Activated CD4-positive, alpha-beta T cell treated with anti-CD3 and anti-CD28 coated beads for 36 hours (primary cell): ENCODE results near the gene DDX54. TPM values are rescaled to one million over a fixed set of nuclear protein-coding genes. Genes with fewer than 3 reads are reported as not detected.
"Not testable (repeated sequence)": the region's sequence is repeated elsewhere in the genome, so short reads cannot be mapped to it uniquely, and the experiment has no call there.

Experiments
- ATAC-seq: fragments of 200-7000 bp; cut with Tn5 transposase; one replicate; pipeline ENCODE4 v1.10.0; 2021; ENCODE audit warnings: mild to moderate bottlenecking, moderate library complexity
- CTCF ChIA-PET: fragments of 350-600 bp; sonication (Branson Sonifier 250); formaldehyde crosslinking; loops from one replicate; lab custom pipeline; 2021; ENCODE audit warnings: antibody characterized with exemption; lab: Charles Lee
- POLR2A ChIA-PET: fragments of 350-600 bp; sonication (Branson Sonifier 250); formaldehyde crosslinking; loops from one replicate; lab custom pipeline; 2021; ENCODE audit warnings: antibody characterized with exemption, inconsistent platforms; lab: Charles Lee
- DNase-seq: peaks from one replicate; pipeline ENCODE4 v3.0.0-alpha.2; 2020
- H3K27ac Mint-ChIP-seq: one replicate; pipeline ENCODE4 v1.8.0; 2021; ENCODE audit warnings: mixed read lengths
- H3K27me3 Mint-ChIP-seq: one replicate; pipeline ENCODE4 v1.8.0; 2021; ENCODE audit warnings: mixed read lengths
- H3K36me3 Mint-ChIP-seq: one replicate; pipeline ENCODE4 v1.8.0; 2021; ENCODE audit warnings: low read depth, mixed read lengths
- H3K4me1 Mint-ChIP-seq: one replicate; pipeline ENCODE4 v1.8.0; 2021; ENCODE audit warnings: mixed read lengths
- H3K4me3 Mint-ChIP-seq: one replicate; pipeline ENCODE4 v1.8.0; 2021; ENCODE audit warnings: mild to moderate bottlenecking, moderate library complexity, mixed read lengths
- H3K9me3 Mint-ChIP-seq: one replicate; pipeline ENCODE4 v1.8.0; 2021; ENCODE audit warnings: low read depth, mixed read lengths
- intact Hi-C, 2 experiments: fragments of 100-400 bp; cut with DNase I in 1 of 2; cut with micrococcal nuclease in 1 of 2; formaldehyde crosslinking; loops; one replicate each; pipeline versions ENCODE4 v1.14.2 to v1.15.1; 2022 to 2024; cut with DNase I, micrococcal nuclease
- total RNA-seq, 2 experiments: library from RNA; stranded (reverse); gene quantifications; one replicate each; pipeline ENCODE4 v1.2.3, GENCODE V29; 2021

DDX54 gene
- total RNA-seq, 2 experiments from 2014 or later, result 118 to 132 TPM

GRCh38 chr12:113152196-113152834, 33.0 kb downstream of the DDX54 start:
- no peaks in the 10 kb centered on the region for H3K9me3 Mint-ChIP-seq
- ChIA-PET CTCF (interaction anchor here (0.9 to 5.0 kb wide), 14 partner anchors 10 to 253 kb away, joined by 3 to 57 read pairs (median 5); partner anchors contain the start of genes OAS2 and RASAL1), POLR2A (interaction anchor here (0.6 kb wide), 1 partner anchor 57 kb away, joined by 3 read pairs; no protein-coding TSS in a partner anchor)
- intact Hi-C loops, result loop anchor here (2.0 to 5.0 kb wide), 3 partner anchors 16 to 96 kb away; partner anchors contain the start of gene DTX1 (in 1 of the 2)
- H3K27ac Mint-ChIP-seq, result peak overlapping the region; percentile 34
- ATAC-seq, result no peak
- H3K4me1 Mint-ChIP-seq, result peaks cover 17% of the 10 kb centered on the region
- H3K4me3 Mint-ChIP-seq, result peak overlapping the region; percentile 69
- peaks cover 11% of the 10 kb centered on the region for H3K27me3 Mint-ChIP-seq
- DNase-seq, result no peak
- peaks cover 2% of the 10 kb centered on the region for H3K36me3 Mint-ChIP-seq

GRCh38 chr12:113151655-113152054, 33.6 kb downstream of the DDX54 start:
- H3K9me3 Mint-ChIP-seq, result no peaks in the 10 kb centered on the region
- H3K36me3 Mint-ChIP-seq, result peaks cover 2% of the 10 kb centered on the region
- no peak overlapping the region for H3K27ac Mint-ChIP-seq
- ChIA-PET POLR2A (no interaction called here), CTCF (interaction anchor here (0.5 to 5.0 kb wide), 4 partner anchors 12 to 235 kb away, joined by 3 to 57 read pairs (median 17); partner anchors contain the start of gene RASAL1)
- DNase-seq, result no peak
- peaks cover 14% of the 10 kb centered on the region for H3K4me1 Mint-ChIP-seq
- intact Hi-C loops, result loop anchor here (2.0 to 5.0 kb wide), 3 partner anchors 15 to 95 kb away; partner anchors contain the start of gene DTX1 (in 1 of the 2)
- no peak for ATAC-seq
- no peak overlapping the region for H3K4me3 Mint-ChIP-seq
- H3K27me3 Mint-ChIP-seq, result peaks cover 11% of the 10 kb centered on the region

GRCh38 chr12:113149361-113150150, 35.7 kb downstream of the DDX54 start, which contains the start of gene CFAP73:
Gene CFAP73, plus strand, starts transcription at chr12:113149724. Its CDS starts 134 bp downstream, at chr12:113149858.
- intact Hi-C loops, result loop anchor here in 1 of 2 experiments (5.0 kb wide), 1 partner anchor 52 kb away; no protein-coding TSS in a partner anchor

GRCh38 chr12:113146999-113147398, 38.3 kb downstream of the DDX54 start:
- ChIA-PET CTCF (interaction anchor here (0.7 kb wide), 1 partner anchor 60 kb away, joined by 3 read pairs; no protein-coding TSS in a partner anchor), POLR2A (no interaction called here)
- ATAC-seq (no peak), DNase-seq (no peak)
- Mint-ChIP-seq H3K9me3 (no peaks in the 10 kb centered on the region), H3K36me3 (no peaks in the 10 kb centered on the region), H3K4me3 (no peak overlapping the region), H3K27ac (no peak overlapping the region), H3K4me1 (peaks cover 8% of the 10 kb centered on the region), H3K27me3 (peaks cover 1% of the 10 kb centered on the region)
- intact Hi-C loops, result no loop called here

More at GRCh38 chr12:113149361-113150150, 35.7 kb downstream of the DDX54 start, which contains the start of gene CFAP73:
- H3K4me1 Mint-ChIP-seq, result peaks cover 14% of the 10 kb centered on the region
- no peak for ATAC-seq
- H3K36me3 Mint-ChIP-seq, result no peaks in the 10 kb centered on the region
- DNase-seq, result peak; percentile 56
- H3K27ac Mint-ChIP-seq, result no peak within 1 kb of the TSS
- CTCF ChIA-PET, result interaction anchor here (0.7 kb wide), 1 partner anchor 57 kb away, joined by 3 read pairs; no protein-coding TSS in a partner anchor
- peaks cover 11% of the 10 kb centered on the region for H3K27me3 Mint-ChIP-seq
- no peaks in the 10 kb centered on the region for H3K9me3 Mint-ChIP-seq
- POLR2A ChIA-PET, result interaction anchor here (0.6 to 1.1 kb wide), 2 partner anchors 12 to 1039 kb away, joined by 3 read pairs; no protein-coding TSS in a partner anchor
- no peak within 1 kb of the TSS for H3K4me3 Mint-ChIP-seq

- POLR2A ChIA-PET, result no interaction called here
- no peak for DNase-seq
- H3K4me3 Mint-ChIP-seq, result no peak overlapping the region
- no peaks in the 10 kb centered on the region for H3K27me3 Mint-ChIP-seq
- H3K9me3 Mint-ChIP-seq, result no peaks in the 10 kb centered on the region
- intact Hi-C loops, result no loop called here
- no peaks in the 10 kb centered on the region for H3K36me3 Mint-ChIP-seq
- H3K27ac Mint-ChIP-seq, result no peak overlapping the region
- peaks cover 7% of the 10 kb centered on the region for H3K4me1 Mint-ChIP-seq
- CTCF ChIA-PET, result no interaction called here
- ATAC-seq, result no peak
These were observed 39.3 kb downstream of the DDX54 start for GRCh38 chr12:113145720-113146551.

GRCh38 chr12:113144806-113145205, 40.5 kb downstream of the DDX54 start:
- H3K9me3 Mint-ChIP-seq, result no peaks in the 10 kb centered on the region
- DNase-seq, result no peak
- peaks cover 7% of the 10 kb centered on the region for H3K4me1 Mint-ChIP-seq
- H3K27ac Mint-ChIP-seq, result no peak overlapping the region
- intact Hi-C loops, result no loop called here
- no peaks in the 10 kb centered on the region for H3K36me3 Mint-ChIP-seq
- no peak overlapping the region for H3K4me3 Mint-ChIP-seq
- H3K27me3 Mint-ChIP-seq, result no peaks in the 10 kb centered on the region
- CTCF ChIA-PET, result no interaction called here
- POLR2A ChIA-PET, result no interaction called here
- ATAC-seq, result no peak

GRCh38 chr12:113143959-113144358, 41.3 kb downstream of the DDX54 start:
- intact Hi-C loops, result no loop called here
- POLR2A ChIA-PET, result no interaction called here
- Mint-ChIP-seq H3K36me3 (no peaks in the 10 kb centered on the region), H3K4me3 (no peak overlapping the region), H3K4me1 (peaks cover 7% of the 10 kb centered on the region), H3K27ac (no peak overlapping the region), H3K9me3 (no peaks in the 10 kb centered on the region), H3K27me3 (no peaks in the 10 kb centered on the region)
- ATAC-seq (no peak), DNase-seq (no peak)
- CTCF ChIA-PET, result no interaction called here

- H3K9me3 Mint-ChIP-seq, result no peaks in the 10 kb centered on the region
- ChIA-PET CTCF (interaction anchor here (0.8 to 1.0 kb wide), 2 partner anchors 10 kb away, joined by 3 read pairs; no protein-coding TSS in a partner anchor), POLR2A (interaction anchor here (0.6 to 1.1 kb wide), 2 partner anchors 32 to 36 kb away, joined by 3 read pairs; no protein-coding TSS in a partner anchor)
- peak overlapping the region; percentile 34 for H3K27ac Mint-ChIP-seq
- intact Hi-C loops, result no loop called here
- DNase-seq (no peak), ATAC-seq (no peak)
- H3K36me3 Mint-ChIP-seq, result no peaks in the 10 kb centered on the region
- H3K4me1 Mint-ChIP-seq, result peaks cover 7% of the 10 kb centered on the region
- no peaks in the 10 kb centered on the region for H3K27me3 Mint-ChIP-seq
- no peak overlapping the region for H3K4me3 Mint-ChIP-seq
These were observed 42.4 kb downstream of the DDX54 start for GRCh38 chr12:113142886-113143332.

- intact Hi-C loops, result no loop called here
- no peak overlapping the region for H3K4me3 Mint-ChIP-seq
- POLR2A ChIA-PET, result interaction anchor here (0.6 to 1.1 kb wide), 2 partner anchors 32 to 35 kb away, joined by 3 read pairs; no protein-coding TSS in a partner anchor
- no peaks in the 10 kb centered on the region for H3K27me3 Mint-ChIP-seq
- H3K36me3 Mint-ChIP-seq, result no peaks in the 10 kb centered on the region
- CTCF ChIA-PET, result interaction anchor here (0.8 to 1.0 kb wide), 2 partner anchors 9 to 11 kb away, joined by 3 read pairs; no protein-coding TSS in a partner anchor
- H3K27ac Mint-ChIP-seq, result peak overlapping the region; percentile 82
- peaks cover 7% of the 10 kb centered on the region for H3K4me1 Mint-ChIP-seq
- DNase-seq (peak; percentile 59), ATAC-seq (peak; percentile 90)
- no peaks in the 10 kb centered on the region for H3K9me3 Mint-ChIP-seq
These were observed 42.9 kb downstream of the DDX54 start for GRCh38 chr12:113142173-113142885.

GRCh38 chr12:113141716-113142115, 43.6 kb downstream of the DDX54 start:
- H3K9me3 Mint-ChIP-seq, POLR2A ChIA-PET, intact Hi-C loops, H3K4me3 Mint-ChIP-seq, H3K36me3 Mint-ChIP-seq, ATAC-seq, H3K27me3 Mint-ChIP-seq, DNase-seq: not testable (repeated sequence)
- H3K27ac Mint-ChIP-seq, result peak overlapping the region; percentile 82
- peaks cover 11% of the 10 kb centered on the region for H3K4me1 Mint-ChIP-seq
- CTCF ChIA-PET, result interaction anchor here (1.0 kb wide), 1 partner anchor 11 kb away, joined by 3 read pairs; no protein-coding TSS in a partner anchor
